AG09309 (cell line): ENCODE measurements around the gene BCKDHB.

ENCODE experiments used
- DNase-seq: peaks from one replicate; pipeline ENCODE4 v3.0.0-alpha.2; 2010; ENCODE audit warnings: low read depth
- H3K4me3 ChIP-seq: 2 replicates; pipeline ENCODE4 v1.5.1; 2011; ENCODE audit warnings: mild to moderate bottlenecking, low read depth, low read length, moderate library complexity; ENCODE audit not compliant: control insufficient read depth
- CTCF ChIP-seq: IDR thresholded peaks from 2 replicates; pipeline ENCODE4 v1.5.1; 2011; ENCODE audit warnings: mild to moderate bottlenecking, low read depth, low read length, inconsistent platforms; ENCODE audit not compliant: insufficient read depth, control insufficient read depth; ENCODE audit errors: missing control alignments

The BCKDHB gene

GRCh38 chr6:80380566-80380965 lies 274.1 kb downstream of the BCKDHB start:
- no peak overlapping the region for H3K4me3 ChIP-seq
- no peak for TF ChIP-seq CTCF
- DNase-seq, result no peak

GRCh38 chr6:80382811-80383210 lies 276.3 kb downstream of the BCKDHB start:
- no peak for DNase-seq
- H3K4me3 ChIP-seq, result no peak overlapping the region
- no peak for TF ChIP-seq CTCF

- DNase-seq, result no peak
- no peak for TF ChIP-seq CTCF
- no peak overlapping the region for H3K4me3 ChIP-seq
Measured at GRCh38 chr6:80388507-80388906, 282.0 kb downstream of the BCKDHB start.
